SH-SY5Y (cell line): ENCODE data around the gene LELP1.

Experiments
- GATA2 ChIP-seq: IDR thresholded peaks from 2 replicates; pipeline ENCODE4 v1.6.1; 2011; ENCODE audit warnings: mild to moderate bottlenecking, low read depth, low read length
- GATA3 ChIP-seq: IDR thresholded peaks from 2 replicates; pipeline ENCODE4 v1.6.1; 2011; ENCODE audit warnings: low read depth, mild to moderate bottlenecking, low read length, moderate library complexity

The LELP1 gene

DNA sequence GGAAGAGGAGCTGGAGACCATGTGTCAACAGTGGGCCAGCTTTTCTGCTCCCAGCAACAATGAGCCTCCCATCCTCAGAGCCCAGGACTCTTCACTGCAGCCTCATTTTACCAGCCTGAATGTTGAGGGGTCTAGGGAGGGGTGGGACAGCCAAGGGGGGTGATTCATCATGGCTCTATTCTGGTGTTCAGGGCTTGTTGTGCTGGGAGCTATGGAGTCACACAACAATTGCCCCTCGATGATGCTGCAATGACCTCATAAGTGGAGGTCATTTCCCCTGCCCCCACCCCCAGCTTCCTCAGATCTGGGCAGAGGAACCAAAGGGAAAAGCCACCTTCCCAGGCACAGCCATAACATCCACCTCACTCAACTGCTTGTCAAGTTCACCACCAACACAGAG, at the start of gene LELP1:
TSS of gene LELP1 (plus strand) at position 301 of the 400 bp plus-strand sequence. CDS start 1,278 bp downstream, outside the sequence.
- TF ChIP-seq GATA2 (no peak), GATA3 (no peak)

GRCh38 chr1:153155541-153155940, 47.7 kb upstream of the LELP1 start:
- no peak for TF ChIP-seq GATA2
- TF ChIP-seq GATA3 = no peak

DNA sequence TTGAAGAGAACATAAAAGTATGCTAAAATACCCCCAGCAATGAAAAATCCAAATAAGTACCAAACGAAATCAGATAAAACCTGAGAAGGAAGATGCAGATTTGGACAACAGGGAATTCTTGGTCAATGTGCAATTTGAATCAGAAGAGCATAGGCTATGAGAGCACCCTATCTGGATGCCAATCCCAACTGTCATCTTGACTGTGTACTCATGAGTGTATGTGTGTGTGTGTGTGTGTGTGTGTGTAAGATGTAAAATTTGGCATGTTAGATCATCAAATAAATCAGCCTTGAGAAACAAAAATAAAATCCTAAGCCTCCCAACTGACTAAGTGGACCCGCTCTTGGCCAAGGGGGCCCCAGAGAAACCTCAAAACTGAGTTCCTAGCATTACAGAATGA, 34.5 kb upstream of the LELP1 start:
- TF ChIP-seq GATA2 (no peak), GATA3 (no peak)

DNA sequence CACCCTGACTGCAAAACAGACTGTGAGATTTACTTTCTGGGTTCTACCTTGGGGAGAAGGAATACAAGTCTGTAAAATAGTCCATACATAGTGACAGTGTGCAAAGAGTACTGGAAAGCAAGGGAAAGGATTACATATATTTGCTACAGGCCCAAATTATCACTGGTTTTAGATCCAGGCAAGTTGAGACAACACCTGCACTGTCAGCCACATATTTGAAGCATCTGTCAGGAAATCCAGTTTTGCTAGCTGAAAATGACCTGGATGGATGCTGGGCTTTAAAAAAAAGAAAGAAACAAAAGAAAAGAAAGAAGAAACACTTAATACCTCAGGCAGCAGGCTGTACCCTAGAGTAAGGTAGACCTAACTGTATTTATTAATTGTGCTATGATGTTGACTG, 28.6 kb upstream of the LELP1 start:
- TF ChIP-seq GATA2 = no peak
- no peak for TF ChIP-seq GATA3

DNA sequence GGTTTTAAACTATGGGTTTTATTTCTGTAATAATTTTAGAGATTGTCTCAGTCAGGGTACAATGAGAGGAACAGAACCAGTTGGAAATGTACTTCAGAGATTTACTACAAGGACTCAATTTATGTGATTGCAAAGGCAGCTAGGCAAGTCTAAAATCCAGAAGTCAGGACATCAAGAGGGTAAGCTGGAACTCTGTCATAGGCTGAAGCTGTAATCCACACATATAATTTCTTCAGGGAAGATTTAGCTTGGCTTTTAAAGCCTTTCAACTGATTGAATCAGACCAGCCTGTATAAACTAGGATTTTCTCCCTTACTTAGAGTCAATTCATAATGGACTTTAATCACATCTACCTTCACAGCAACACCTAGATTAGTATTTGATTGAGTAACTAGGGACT, 24.3 kb upstream of the LELP1 start:
- no peak for TF ChIP-seq GATA3
- TF ChIP-seq GATA2 = no peak

GRCh38 chr1:153180556-153180955, 22.7 kb upstream of the LELP1 start:
- TF ChIP-seq GATA2 (no peak), GATA3 (no peak)

DNA sequence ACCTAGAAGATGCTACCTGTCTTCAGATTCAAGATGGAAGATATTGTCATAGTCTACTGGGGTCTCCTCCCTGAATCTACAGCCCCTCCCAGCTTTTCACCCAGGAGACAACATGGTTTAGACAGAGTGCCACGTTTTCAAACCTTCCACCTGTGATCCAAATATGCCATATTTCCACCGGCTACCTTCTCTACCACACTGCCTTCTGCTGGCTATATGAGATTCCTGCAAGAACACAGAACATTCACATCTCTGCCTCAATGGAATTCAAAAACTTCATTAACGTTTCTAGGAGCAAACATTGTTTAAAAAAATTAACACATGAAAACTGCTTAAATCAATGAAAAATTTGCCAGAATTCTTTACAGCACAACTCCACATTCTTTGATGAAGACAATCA, 12.9 kb upstream of the LELP1 start:
- TF ChIP-seq GATA3 = no peak
- no peak for TF ChIP-seq GATA2

- TF ChIP-seq GATA3 (no peak), GATA2 (no peak)
Measured at GRCh38 chr1:153192697-153193096, 10.5 kb upstream of the LELP1 start.

DNA sequence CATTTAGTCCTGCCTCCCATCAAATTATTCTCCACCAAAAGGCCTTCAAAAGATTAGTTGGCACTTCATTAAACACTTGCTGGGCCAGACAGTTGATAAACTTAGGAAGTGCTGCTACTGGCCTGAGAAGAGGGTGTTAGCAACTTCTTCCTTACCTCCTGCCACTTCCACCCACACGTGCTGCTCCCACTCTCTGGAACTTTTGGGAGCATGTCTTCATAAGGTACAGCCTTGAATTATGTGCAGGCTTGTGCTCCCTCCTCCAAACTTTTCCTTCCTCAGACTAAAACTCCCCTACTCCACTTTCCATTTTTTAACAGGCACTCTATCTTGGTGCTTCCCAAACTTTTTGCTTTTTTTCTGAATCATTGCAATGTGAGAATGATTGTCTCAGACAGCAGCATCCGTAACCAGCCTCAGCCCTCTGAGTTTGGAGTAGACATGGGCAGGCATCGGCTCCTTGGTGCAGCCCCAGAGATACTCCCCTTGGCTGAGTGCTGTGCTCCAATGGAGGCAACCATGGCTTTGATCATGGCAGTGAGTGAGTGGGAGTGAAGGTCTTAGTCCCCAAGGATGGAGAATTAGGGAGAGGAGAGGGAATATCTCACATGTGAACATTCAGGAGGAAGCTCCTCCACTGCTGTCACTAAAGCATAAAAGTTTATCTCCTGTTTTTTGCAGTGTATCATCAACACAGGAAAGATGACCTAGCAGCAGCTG, 8.7 kb upstream of the LELP1 start:
- TF ChIP-seq GATA3 (no peak), GATA2 (no peak)

DNA sequence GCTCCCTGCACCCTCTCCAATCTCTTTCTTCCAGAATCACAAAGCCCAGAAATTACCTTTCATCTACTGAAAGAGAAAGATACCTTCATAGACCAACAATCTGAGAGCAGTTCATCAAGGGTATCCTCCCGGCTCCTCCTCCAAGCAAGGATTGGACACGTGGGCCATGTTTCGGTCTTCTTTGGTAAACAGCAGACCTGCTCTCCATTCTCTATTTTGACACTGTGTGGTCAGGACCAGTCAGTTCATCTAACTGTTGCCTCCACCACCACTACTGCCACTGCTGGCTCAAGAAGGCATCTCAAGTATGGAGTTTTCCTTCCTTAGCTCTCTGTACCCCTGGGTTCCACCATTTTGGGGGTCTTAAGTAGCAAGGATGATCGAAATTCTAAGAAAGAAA, 8.0 kb upstream of the LELP1 start:
- TF ChIP-seq GATA3 (no peak), GATA2 (no peak)

- TF ChIP-seq GATA2 (no peak), GATA3 (no peak)
Measured at GRCh38 chr1:153202006-153202405, 1.2 kb upstream of the LELP1 start.

GRCh38 chr1:153206631-153207030, 3.4 kb downstream of the LELP1 start:
- TF ChIP-seq GATA2 = no peak
- no peak for TF ChIP-seq GATA3

- no peak for TF ChIP-seq GATA2
- no peak for TF ChIP-seq GATA3
Measured at GRCh38 chr1:153210206-153210605, 7.0 kb downstream of the LELP1 start.

DNA sequence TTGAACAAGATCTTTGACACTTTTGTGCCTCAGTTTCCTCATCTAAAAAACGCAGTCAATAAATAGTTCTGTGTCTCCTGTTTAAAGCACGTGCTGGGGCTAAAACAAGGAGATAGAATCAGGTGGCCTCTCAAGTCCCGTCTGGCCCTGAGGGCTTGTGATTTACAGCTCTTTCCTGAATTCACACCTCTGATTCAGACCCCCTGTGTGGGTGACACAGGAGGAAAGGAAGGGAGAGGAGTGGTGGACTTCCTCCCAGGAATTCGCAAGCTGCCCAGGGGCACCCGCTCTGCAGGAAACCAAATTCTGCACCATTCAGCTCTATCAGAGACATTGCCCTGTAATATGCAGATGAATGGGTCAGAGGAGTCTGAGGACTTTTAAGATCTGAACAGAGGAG, 9.0 kb downstream of the LELP1 start:
- no peak for TF ChIP-seq GATA2
- no peak for TF ChIP-seq GATA3

GRCh38 chr1:153213519-153213918, 10.3 kb downstream of the LELP1 start:
- TF ChIP-seq GATA2 (no peak), GATA3 (no peak)

GRCh38 chr1:153217212-153217611, 14.0 kb downstream of the LELP1 start, which contains the start of gene PRR9:
Gene PRR9 (plus strand): TSS chr1:153217584. CDS start chr1:153218145, 561 bp downstream.
- no peak for TF ChIP-seq GATA2
